C4-2B (cell line): Measurements from ENCODE around the gene LIM2.

Experiments
- H3K27ac ChIP-seq: fragments of 450-650 bp; 2 replicates; pipeline ENCODE4 v1.5.1; 2017
- CTCF ChIP-seq: fragments of 450-650 bp; conservative IDR thresholded peaks from 2 replicates; pipeline ENCODE4 v1.5.1; 2017; ENCODE audit warnings: mild to moderate bottlenecking
- ZFX ChIP-seq: fragments of 450-650 bp; IDR thresholded peaks from 2 replicates; pipeline ENCODE4 v1.6.1; 2017

Gene LIM2

DNA sequence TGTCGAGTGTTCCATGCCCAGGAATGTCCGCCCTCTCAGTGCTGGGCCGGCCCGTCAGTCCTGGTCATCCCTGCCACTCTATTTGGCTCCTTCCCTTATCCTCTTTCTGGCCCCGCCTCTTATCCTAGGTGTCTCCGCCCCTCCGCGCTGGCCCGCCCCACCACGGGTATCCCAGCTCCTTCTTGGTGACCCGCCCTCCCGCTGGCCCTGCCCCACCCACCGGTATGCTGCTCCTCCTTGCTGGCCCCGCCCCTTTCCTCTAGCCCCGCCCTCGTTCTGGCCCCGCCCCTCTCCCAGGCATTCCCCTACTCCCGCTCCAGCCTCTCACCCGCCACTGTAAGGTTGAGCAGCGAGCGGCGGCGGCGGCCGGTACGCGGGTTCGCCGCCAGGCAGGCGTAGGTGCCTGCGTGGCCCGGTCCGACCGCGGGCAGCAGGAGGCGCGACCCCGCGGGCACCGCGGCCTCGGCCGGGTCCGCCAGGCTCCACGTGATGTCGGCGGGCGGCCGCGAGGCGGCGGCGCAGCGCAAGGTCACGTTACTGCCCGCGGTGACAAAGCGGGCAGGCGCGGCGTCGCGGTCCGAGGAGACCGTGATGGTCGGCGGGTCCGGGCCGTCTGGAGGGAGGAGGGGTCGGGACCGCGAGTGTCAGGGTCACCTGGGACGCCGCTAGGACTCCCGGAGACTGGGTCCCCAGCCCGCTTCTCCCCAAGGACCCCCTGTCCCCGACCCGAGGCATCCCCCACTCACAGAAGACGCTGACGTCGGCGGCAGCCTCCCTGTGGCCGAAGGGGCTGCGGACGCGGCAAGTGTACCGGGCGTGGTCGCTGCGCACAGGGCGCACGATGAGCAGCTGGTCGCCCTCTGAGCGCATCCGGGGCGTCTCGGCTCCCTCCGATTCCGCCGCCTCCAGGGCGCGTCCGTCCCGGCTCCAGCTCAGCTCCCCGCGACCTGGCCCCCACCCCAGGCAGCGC is 47.8 kb downstream of the LIM2 start:
- TF ChIP-seq ZFX (no peak), CTCF (peak; percentile 48)
- peak overlapping the region; percentile 76 for H3K27ac ChIP-seq

GRCh38 chr19:51339313-51339686 is 48.5 kb downstream of the LIM2 start:
- TF ChIP-seq ZFX (no peak), CTCF (no peak)
- H3K27ac ChIP-seq = peak overlapping the region; percentile 76

GRCh38 chr19:51338563-51339312 is 49.0 kb downstream of the LIM2 start:
- TF ChIP-seq CTCF (peak; percentile 97), ZFX (no peak)
- peak overlapping the region; percentile 76 for H3K27ac ChIP-seq

- no peak overlapping the region; the same call in 1 of the 2 replicates for H3K27ac ChIP-seq
- TF ChIP-seq CTCF = no peak
- no peak for TF ChIP-seq ZFX
These were observed 49.8 kb downstream of the LIM2 start for GRCh38 chr19:51337861-51338562.

- no peak for TF ChIP-seq ZFX
- TF ChIP-seq CTCF = no peak
- H3K27ac ChIP-seq = no peak overlapping the region
These were observed 50.5 kb downstream of the LIM2 start for GRCh38 chr19:51337141-51337860.

GRCh38 chr19:51333836-51334460 is 53.8 kb downstream of the LIM2 start:
- H3K27ac ChIP-seq = no peak overlapping the region
- TF ChIP-seq CTCF (no peak), ZFX (no peak)
